ENCODE data around the gene SPEM2.

Gene SPEM2

GRCh38 chr17:7421186-7421585 lies 4.2 kb upstream of the SPEM2 start:
- DNase-seq (ENCODE audit: low read depth in 2 of 2) = no peak

GRCh38 chr17:7423679-7424078 lies 1.7 kb upstream of the SPEM2 start:
- DNase-seq (ENCODE audit: low read depth in 2 of 2) = no peak

- DNase-seq (ENCODE audit: low read depth in 2 of 2) = no peak
Measured at GRCh38 chr17:7425756-7426155, 340 bp downstream of the SPEM2 start.

- DNase-seq (ENCODE audit: low read depth in 2 of 2) = no peak
Measured at GRCh38 chr17:7426203-7426863, 917 bp downstream of the SPEM2 start.

DNA sequence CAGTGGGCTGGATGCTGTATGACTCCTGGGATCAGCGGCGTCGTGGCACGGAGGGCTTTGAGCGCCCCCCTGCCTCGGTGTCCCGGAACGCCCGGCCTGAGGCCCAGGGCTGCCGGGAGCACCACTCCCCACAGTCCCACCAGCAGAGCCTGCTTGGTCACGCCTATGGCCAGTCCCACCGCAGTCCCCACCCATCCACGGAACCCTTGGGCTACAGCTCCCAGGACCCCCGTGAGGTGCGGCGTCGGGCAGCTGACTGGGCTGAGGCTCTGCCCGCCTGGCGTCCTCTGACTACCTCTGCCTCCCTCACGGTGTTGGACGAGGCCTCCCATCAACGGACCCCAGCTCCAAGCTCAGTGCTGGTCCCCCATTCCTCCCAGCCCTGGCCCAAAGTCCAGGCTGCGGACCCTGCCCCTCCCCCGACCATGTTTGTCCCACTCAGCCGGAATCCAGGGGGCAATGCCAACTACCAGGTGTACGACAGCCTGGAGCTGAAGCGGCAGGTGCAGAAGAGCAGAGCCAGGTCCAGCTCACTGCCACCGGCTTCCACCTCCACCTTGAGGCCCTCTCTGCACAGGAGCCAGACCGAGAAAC lies 1.6 kb downstream of the SPEM2 start:
- no peak for DNase-seq (ENCODE audit: low read depth in 2 of 2)

GRCh38 chr17:7427549-7427948 lies 2.1 kb downstream of the SPEM2 start:
- DNase-seq (ENCODE audit: low read depth in 2 of 2) = no peak

GRCh38 chr17:7428557-7428956 lies 3.1 kb downstream of the SPEM2 start, which contains the start of gene SPEM3:
Gene SPEM3, plus strand, starts transcription at chr17:7428857. Its CDS starts 46 bp downstream, at chr17:7428903.
- no peak for DNase-seq (ENCODE audit: low read depth in 2 of 2)

DNA sequence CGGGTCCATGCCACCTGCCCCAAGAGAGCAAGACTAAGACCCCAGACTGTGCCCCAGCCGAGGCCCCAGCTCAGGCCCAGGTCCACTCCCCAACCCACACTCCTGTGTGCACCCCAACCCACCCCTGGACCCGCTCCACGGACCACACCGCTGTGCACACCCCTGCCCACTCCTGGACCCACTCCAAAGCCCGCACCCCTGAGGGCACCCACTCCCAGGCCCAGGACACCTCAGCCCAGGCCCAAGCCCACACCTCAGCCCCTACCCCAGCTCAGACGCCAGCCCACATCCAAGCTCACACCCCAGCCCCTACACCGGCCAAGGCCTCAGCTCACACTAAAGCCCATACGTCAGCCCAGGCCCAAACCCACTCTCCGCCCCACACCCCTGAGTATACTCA lies 4.3 kb downstream of the SPEM2 start:
- DNase-seq (ENCODE audit: low read depth in 2 of 2) = no peak

GRCh38 chr17:7431231-7431630 lies 5.8 kb downstream of the SPEM2 start:
- no peak for DNase-seq (ENCODE audit: low read depth in 2 of 2)

GRCh38 chr17:7432296-7432695 lies 6.9 kb downstream of the SPEM2 start:
- no peak for DNase-seq (ENCODE audit: low read depth in 2 of 2)

GRCh38 chr17:7435676-7436555 lies 10.5 kb downstream of the SPEM2 start:
- DNase-seq (ENCODE audit: low read depth in 2 of 2) = no peak

DNA sequence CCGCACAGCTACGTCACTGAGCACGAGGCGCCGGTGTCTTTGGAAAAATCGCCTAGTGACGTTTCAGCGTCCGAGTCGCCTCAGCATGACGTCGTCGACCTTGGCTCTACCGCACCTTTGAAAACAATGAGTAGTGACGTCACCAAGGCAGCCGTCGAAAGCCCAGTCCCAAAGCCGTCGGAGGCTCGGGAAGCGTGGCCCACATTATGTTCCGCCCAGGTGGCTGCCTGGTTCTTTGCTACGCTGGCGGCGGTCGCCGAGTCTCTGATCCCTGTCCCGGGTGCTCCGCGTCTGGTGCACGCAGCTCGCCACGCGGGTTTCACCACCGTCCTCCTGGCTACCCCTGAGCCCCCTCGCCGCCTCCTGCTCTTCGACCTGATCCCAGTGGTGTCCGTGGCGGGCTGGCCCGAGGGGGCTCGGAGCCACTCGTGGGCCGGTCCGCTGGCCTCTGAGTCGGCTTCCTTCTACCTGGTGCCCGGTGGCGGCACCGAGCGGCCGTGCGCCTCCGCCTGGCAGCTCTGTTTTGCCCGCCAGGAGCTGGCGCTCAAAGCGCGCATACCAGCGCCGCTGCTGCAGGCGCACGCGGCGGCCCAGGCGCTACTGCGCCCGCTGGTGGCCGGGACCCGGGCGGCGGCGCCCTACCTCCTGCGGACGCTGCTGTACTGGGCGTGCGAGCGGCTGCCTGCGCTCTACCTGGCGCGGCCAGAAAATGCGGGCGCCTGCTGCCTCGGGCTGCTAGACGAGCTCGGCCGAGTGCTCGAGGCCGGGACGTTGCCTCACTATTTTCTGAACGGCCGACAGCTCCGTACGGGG lies 11.3 kb downstream of the SPEM2 start:
- peak; percentile 64 to 81 for DNase-seq (ENCODE audit: low read depth in 2 of 2)

GRCh38 chr17:7437369-7437863 lies 12.0 kb downstream of the SPEM2 start:
- no peak for DNase-seq (ENCODE audit: low read depth in 2 of 2)

GRCh38 chr17:7437950-7438614 lies 12.7 kb downstream of the SPEM2 start:
- DNase-seq (ENCODE audit: low read depth in 2 of 2) = no peak

DNA sequence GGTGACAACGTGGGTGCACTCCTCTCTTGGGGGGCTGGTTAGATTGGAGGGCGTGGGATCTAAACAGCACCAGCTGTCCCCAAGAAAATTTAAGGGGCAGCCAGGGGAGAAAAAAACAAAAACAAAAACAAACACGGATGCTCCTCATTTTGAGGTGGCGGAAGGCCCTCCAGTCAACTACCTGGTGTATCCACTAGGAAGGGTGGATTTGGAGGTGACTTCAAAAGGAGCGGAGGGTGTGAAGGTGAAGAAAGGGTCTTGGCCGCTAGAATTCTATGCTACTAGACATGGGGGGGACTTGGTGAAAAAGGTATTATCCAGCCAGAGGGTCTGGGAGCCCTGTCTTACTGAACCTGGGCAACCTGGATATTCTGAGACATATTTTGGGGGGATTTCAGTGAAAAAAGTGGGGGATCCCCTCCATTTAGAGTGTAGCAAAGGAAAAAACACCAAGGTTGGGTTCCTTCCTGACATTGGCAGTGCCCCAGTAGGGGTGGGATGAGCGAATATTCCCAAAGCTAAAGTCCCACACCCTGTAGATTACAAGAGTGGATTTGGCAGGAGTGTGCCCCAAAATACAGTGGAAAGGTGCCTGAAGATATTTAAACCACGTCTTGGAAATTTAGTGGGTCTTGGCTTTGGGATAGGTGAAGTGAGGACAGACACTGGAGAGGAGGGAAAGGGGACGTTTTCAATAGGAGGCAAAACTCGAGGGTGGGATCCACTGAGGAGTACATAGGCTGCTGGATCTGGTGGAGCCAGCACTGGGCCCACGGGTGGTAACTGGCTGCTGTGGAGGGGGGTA lies 13.4 kb downstream of the SPEM2 start:
- DNase-seq (ENCODE audit: low read depth in 2 of 2) = no peak

GRCh38 chr17:7439462-7440112 lies 14.2 kb downstream of the SPEM2 start, which contains the start of gene FGF11:
Gene FGF11, plus strand, starts transcription at chr17:7439512. Its CDS starts 109 bp downstream, at chr17:7439621.
- DNase-seq (ENCODE audit: low read depth in 2 of 2) = no peak

GRCh38 chr17:7440113-7440833 lies 14.9 kb downstream of the SPEM2 start:
- no peak for DNase-seq (ENCODE audit: low read depth in 2 of 2)

GRCh38 chr17:7440834-7441195 lies 15.4 kb downstream of the SPEM2 start:
- DNase-seq (ENCODE audit: low read depth in 2 of 2) = no peak

GRCh38 chr17:7441266-7441665 lies 15.8 kb downstream of the SPEM2 start:
- DNase-seq (ENCODE audit: low read depth in 2 of 2) = no peak
